Nephron progenitor cell (in vitro differentiated cells): ENCODE data around the gene GALNS.
"Not testable (repeated sequence)": the region's sequence is repeated elsewhere in the genome, so short reads cannot be mapped to it uniquely, and the experiment has no call there.

ENCODE experiments used
- DNase-seq: peaks from one replicate; pipeline ENCODE4 v3.0.0; 2021
- H3K27ac Mint-ChIP-seq: 2 replicates; pipeline ENCODE4 v1.8.0; 2021; ENCODE audit warnings: mild to moderate bottlenecking, moderate library complexity, mixed read lengths
- H3K27me3 Mint-ChIP-seq: 2 replicates; pipeline ENCODE4 v1.8.0; 2021; ENCODE audit warnings: mild to moderate bottlenecking, low read depth, mixed read lengths; ENCODE audit not compliant: poor library complexity
- H3K36me3 Mint-ChIP-seq: 2 replicates; pipeline ENCODE4 v1.8.0; 2021; ENCODE audit warnings: low read depth, mixed read lengths
- H3K4me1 Mint-ChIP-seq: 2 replicates; pipeline ENCODE4 v1.8.0; 2021; ENCODE audit warnings: mixed read lengths
- H3K4me3 Mint-ChIP-seq: 2 replicates; pipeline ENCODE4 v1.8.0; 2021; ENCODE audit warnings: mild to moderate bottlenecking, moderate library complexity, mixed read lengths
- H3K9me3 Mint-ChIP-seq: 2 replicates; pipeline ENCODE4 v1.8.0; 2021; ENCODE audit warnings: mild to moderate bottlenecking, moderate library complexity, mixed read lengths
- TF ChIP-seq, protein P1 (sequence below): fragments of 200-600 bp; sonication (generic); IDR thresholded peaks from 2 replicates; pipeline ENCODE4 v1.5.0; 2021; ENCODE audit warnings: antibody characterized with exemption

The GALNS gene

GRCh38 chr16:88891083-88891482, 34.3 kb upstream of the GALNS start:
- Mint-ChIP-seq H3K4me3 (no peak overlapping the region), H3K27me3 (peaks cover 12% of the 10 kb centered on the region), H3K27ac (no peak overlapping the region), H3K4me1 (peaks cover 35% of the 10 kb centered on the region), H3K9me3 (peaks cover 15% of the 10 kb centered on the region), H3K36me3 (no peaks in the 10 kb centered on the region)
- TF ChIP-seq, protein P1, sequence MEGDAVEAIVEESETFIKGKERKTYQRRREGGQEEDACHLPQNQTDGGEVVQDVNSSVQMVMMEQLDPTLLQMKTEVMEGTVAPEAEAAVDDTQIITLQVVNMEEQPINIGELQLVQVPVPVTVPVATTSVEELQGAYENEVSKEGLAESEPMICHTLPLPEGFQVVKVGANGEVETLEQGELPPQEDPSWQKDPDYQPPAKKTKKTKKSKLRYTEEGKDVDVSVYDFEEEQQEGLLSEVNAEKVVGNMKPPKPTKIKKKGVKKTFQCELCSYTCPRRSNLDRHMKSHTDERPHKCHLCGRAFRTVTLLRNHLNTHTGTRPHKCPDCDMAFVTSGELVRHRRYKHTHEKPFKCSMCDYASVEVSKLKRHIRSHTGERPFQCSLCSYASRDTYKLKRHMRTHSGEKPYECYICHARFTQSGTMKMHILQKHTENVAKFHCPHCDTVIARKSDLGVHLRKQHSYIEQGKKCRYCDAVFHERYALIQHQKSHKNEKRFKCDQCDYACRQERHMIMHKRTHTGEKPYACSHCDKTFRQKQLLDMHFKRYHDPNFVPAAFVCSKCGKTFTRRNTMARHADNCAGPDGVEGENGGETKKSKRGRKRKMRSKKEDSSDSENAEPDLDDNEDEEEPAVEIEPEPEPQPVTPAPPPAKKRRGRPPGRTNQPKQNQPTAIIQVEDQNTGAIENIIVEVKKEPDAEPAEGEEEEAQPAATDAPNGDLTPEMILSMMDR: no peak
- no peak for DNase-seq

DNA sequence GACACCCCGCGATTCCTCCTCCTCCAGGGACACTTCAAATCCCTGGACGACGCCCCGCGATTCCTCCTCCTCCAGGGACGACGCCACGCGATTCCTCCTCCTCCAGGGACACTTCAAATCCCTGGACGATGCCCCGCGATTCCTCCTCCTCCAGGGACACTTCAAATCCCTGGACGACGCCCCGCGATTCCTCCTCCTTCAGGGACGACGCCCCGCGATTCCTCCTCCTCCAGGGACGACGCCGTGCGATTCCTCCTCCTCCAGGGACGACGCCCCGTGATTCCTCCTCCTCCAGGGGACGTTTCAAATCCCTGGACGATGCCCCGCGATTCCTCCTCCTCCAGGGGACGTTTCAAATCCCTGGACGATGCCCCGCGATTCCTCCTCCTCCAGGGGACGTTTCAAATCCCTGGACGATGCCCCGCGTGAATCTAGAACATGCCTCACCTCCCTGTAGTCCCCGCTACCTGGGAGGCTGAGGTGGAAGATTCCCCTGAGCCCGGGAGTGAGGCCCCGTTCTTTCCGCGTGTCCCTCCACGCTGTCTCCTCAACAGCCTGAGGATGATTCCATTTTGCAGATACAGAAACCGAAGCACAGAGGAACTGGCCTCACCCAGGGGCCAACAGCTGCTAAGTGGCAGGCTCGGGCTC, 33.1 kb upstream of the GALNS start:
- not testable (repeated sequence) for H3K36me3 Mint-ChIP-seq, H3K27ac Mint-ChIP-seq, H3K4me3 Mint-ChIP-seq, DNase-seq
- Mint-ChIP-seq H3K9me3 (peaks cover 15% of the 10 kb centered on the region), H3K27me3 (peaks cover 12% of the 10 kb centered on the region), H3K4me1 (peaks cover 31% of the 10 kb centered on the region)

DNA sequence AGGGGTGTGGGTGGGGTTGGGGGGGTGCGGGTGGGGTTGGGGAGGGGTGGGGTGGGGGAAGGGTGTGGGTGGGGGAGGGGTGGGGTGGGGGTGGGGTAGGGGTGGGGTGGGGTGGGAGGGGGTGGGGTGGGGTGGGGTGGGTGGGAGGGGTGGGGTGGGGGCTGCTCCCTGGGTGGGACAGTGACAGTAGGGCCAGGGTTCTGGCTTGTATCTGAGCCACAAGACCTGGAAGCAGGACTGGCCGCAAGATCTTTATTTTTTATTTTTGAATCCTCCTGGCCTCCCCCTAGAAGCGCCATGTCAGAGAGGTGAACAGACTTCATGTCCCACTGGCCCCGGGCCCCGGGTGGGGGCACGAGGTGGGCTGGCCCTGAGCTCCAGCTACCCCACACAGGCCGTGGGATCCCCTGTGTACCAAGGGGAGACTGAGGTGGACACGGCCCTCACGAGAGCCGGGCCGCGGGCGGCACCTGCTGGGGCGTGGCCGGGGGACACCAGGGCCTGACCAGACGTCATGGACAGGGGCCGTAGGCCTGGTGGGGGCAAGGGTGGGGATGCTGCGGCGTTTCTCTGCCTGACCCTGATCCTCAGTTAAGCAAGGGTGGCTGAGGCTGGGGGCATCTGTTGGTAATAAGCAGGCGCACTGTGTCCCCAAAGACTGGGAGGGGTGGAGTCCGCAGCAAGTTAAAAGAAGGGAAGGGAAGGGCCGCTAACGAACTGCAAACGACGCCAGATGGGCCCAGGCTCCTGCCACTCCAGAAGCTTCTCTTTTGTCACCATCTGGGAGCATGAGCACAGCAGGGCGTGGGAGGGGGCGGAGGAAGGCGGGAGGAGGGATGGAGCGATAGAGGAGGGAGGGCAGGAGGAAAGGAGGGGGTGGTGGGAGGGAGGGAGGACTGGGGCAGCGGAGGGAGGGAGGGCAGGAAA, 32.0 kb upstream of the GALNS start:
- H3K27ac Mint-ChIP-seq: no peak overlapping the region
- no peak for DNase-seq

DNA sequence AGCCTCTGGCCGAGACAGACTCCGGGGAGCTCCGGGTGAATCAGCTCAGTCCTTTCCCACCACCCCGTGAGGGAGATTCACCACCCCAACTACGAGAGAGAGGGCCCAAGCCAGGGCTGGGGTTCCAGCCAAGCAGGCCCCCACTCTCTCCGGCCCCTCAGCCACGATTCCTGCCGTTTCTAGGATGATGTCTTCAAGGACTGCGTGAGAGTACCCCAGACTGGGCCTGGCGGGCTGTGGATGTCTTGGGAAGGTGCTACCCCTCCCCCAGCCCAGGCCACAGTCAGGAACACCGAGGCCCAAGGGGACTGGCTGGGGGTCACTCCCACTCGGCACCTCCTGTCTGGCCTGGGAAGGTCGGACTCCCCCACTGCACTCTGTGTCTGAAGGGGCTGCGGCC, 31.3 kb upstream of the GALNS start:
- Mint-ChIP-seq H3K27me3 (peaks cover 15% of the 10 kb centered on the region), H3K9me3 (peaks cover 15% of the 10 kb centered on the region), H3K27ac (no peak overlapping the region), H3K36me3 (no peaks in the 10 kb centered on the region), H3K4me3 (no peak overlapping the region), H3K4me1 (peaks cover 27% of the 10 kb centered on the region)
- no peak for DNase-seq
- TF ChIP-seq, protein P1: no peak

More for the DNA sequence above, 32.0 kb upstream of the GALNS start:
- Mint-ChIP-seq H3K27me3 (peaks cover 12% of the 10 kb centered on the region), H3K9me3 (peaks cover 15% of the 10 kb centered on the region), H3K4me3 (no peak overlapping the region), H3K4me1 (peaks cover 31% of the 10 kb centered on the region), H3K36me3 (no peaks in the 10 kb centered on the region)
- TF ChIP-seq, protein P1: no peak

DNA sequence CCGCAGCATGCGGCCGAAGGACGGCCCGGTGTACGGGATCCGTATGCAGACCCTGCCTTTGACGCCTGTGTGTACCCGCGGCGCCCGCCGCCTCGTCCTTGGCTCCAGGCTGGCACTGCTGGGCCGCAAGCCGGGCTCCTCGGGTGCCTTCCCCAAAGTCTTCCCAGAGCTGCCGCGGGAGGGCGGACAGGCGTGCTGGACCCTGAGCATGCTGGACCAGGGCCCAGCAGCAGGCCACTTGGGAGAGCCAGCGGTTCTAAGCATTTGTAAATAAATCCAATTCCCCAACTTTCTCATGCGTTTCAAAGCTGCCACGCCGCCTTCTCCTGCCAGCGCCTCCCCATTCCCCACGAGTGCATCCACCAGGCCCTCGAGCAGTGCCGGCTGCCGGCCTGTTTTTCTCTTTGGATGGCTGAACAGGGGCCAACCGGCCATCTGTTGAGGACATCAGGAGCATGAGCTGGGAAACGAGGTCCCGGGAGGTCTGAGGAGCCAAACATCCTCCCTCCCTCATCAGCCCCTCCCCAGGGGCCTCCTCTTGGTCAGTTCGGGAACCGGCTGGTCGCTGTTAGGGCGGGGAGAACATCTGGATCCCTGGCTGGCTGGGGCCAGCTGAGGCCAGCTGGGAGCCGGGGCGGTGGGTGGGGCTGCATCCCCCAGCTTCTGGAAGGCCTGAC, 30.2 kb upstream of the GALNS start:
- TF ChIP-seq, protein P1: no peak
- peaks cover 19% of the 10 kb centered on the region for H3K27me3 Mint-ChIP-seq
- peak; percentile 52 for DNase-seq
- peak overlapping the region; percentile 69 for H3K27ac Mint-ChIP-seq
- peaks cover 15% of the 10 kb centered on the region for H3K9me3 Mint-ChIP-seq
- H3K4me1 Mint-ChIP-seq: peaks cover 20% of the 10 kb centered on the region
- H3K36me3 Mint-ChIP-seq: no peaks in the 10 kb centered on the region
- H3K4me3 Mint-ChIP-seq: no peak overlapping the region

DNA sequence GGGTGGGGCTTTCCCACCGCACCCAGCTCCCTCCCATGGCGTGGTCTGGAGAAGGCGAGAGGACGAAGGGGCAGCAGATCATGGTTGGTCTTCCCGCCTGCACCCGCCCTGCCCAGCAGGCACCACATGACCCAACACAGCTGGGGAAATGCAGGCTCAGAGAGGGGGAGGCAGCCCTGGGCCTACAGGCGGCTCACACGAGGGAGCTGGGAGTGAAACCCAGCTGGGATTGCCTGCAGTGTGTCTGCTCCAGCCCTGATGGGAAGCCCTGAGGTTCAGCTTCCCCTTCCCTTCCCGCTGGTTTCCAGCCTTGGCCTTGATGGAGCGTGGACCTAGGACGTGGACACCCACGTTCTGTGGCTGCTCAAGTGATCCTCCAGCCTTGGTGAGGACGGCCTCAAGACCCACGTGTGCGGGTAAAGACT, 29.7 kb upstream of the GALNS start:
- peaks cover 15% of the 10 kb centered on the region for H3K9me3 Mint-ChIP-seq
- TF ChIP-seq, protein P1: no peak
- no peak overlapping the region for H3K4me3 Mint-ChIP-seq
- no peaks in the 10 kb centered on the region for H3K36me3 Mint-ChIP-seq
- no peak for DNase-seq
- no peak overlapping the region for H3K27ac Mint-ChIP-seq
- H3K27me3 Mint-ChIP-seq: peaks cover 22% of the 10 kb centered on the region
- peaks cover 15% of the 10 kb centered on the region for H3K4me1 Mint-ChIP-seq
